Measurements from ENCODE around the gene KRTAP2-2.

The KRTAP2-2 gene

GRCh38 chr17:41019415-41019814, 35.6 kb downstream of the KRTAP2-2 start:
- DNase-seq = no peak

DNA sequence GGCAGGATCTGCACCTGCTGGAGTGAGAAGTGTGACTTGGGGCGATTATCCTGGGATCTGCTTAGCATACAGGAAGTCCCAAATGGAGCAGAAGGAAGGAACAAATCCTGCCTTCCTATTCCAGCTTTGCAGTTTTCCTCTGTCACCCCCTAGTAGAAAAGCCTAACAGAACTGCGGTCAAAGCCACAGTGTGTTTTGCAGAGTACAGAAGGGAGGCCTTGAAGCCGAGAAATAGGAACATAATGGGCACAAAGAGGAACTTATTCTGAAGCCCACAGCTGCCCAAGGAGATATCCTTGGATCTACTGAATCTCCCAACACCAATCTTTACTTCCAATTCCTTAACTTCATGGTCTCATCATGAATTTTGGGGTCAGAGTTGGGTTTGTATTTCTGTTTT, 36.5 kb downstream of the KRTAP2-2 start:
- DNase-seq = no peak

DNA sequence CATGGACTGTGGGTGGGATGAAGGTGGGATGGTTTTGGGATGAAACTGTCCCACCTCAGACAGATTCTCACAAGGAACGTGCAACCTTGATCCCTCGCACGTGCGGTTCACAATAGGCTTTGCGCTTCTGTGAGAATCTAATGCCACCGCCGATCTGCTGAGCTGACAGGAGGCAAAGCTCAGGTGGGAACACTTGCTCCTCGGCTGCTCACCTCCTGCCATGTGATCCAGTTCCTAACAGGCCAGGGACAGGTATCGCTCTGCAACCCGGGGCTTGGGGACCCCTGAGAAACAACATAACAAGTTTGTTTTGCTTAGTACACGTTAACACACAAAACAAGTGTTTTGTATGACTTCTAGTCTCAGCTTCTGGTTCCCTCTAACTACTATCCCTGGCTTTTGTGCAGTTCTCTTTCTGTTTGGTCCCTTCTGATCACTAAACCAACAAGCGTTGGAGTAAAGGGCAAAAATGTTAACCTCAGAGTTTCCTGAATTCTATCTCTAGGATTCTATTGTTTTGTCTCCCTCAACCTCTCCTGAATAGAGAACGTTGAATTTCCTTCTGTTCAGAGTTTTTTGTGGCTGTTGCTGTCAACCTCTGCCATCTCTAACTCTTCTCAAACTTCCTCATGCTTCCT, 38.3 kb downstream of the KRTAP2-2 start:
- DNase-seq = no peak

GRCh38 chr17:41015454-41015853, 39.6 kb downstream of the KRTAP2-2 start:
- DNase-seq = no peak

DNA sequence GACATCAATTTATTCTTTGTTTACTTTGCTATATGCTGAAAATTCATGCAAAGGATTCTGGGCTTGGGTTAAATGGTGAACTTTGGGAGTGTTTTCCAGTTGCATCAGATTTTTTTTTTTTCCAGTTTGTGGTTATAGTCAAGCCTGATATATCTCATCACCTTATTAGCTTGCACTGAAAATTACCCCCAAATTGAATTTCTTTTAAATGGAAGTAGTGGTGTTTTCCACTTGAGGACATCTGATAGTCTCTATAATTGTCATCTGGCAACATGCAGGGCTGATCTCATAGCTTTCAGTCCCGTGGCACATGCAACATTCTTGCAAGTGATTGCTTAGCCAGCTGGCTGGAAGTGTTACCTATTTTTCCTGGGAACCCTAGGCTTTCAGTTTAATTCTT, 41.4 kb downstream of the KRTAP2-2 start:
- no peak for DNase-seq

- no peak for DNase-seq
Observed at GRCh38 chr17:41013181-41013580, 41.8 kb downstream of the KRTAP2-2 start.

GRCh38 chr17:41012326-41013120, 42.5 kb downstream of the KRTAP2-2 start:
- DNase-seq = no peak

DNA sequence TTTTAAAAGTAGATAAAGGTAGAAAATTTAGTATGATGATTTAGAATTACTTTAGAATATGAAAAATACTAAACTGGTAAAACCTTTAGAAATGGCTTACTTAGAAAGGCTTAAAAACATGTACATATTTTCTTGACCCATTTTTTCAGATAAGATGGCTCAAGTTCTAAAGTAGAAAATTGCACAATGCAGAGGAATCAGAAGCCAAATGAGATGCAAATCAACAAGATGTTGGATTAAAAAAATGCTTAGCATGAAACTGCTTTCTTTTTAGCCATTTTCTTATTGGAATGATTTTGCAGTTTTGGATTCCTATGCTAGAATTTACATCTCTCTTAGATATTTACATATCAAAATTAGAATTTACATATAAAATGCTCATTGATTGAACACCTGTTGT, 44.6 kb downstream of the KRTAP2-2 start:
- DNase-seq = peak; percentile 38

GRCh38 chr17:41009936-41010335, 45.1 kb downstream of the KRTAP2-2 start:
- no peak for DNase-seq

- peak; percentile 93 for DNase-seq
Observed at GRCh38 chr17:41009301-41009760, 45.7 kb downstream of the KRTAP2-2 start.

DNA sequence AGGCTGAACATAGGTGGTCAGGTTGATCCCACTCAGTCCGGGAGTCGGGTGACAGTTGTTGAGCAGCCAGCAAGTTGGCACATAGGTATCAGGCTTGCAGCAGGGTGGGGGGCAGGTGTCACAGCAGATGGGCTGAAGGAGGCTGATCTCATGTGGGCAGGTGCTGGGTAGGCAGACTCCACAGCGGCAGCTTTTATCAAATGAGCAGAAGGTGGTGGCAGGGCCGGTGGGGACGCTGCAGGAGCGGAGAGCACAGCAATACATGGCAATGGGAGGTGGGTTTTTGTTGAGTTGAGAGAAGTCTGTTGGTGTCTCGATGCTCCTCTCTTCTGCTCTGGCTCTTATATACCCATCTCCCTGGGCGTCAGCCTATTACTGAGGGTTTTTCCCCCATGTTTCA, 46.2 kb downstream of the KRTAP2-2 start, which contains the start of gene KRTAP3-1:
Gene KRTAP3-1 (minus strand): TSS at position 318 of the 400 bp plus-strand sequence. CDS start 54 bp downstream, at position 264.
- no peak for DNase-seq

Data from NCI-H1048 (cell line).